ENCODE results near the gene PALB2.

The PALB2 gene

DNA sequence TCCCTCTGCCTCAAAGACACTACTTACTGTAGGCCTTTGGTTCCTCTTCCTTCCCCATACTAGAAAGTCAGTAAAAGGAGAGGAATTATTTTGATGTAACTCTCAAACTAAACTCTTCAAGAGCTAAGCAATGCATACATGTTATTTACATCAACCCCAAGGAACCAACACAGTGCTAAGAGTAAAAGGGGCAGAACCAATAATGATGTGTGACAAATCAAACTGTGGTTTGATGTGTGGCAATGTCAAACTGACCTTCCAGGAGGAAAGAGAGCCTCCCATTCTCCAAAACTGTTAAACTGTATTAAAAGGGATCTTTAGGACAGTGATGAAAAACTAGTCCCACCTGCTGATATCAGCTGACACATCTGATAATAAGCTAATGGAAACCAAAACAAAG lies 60.7 kb downstream of the PALB2 start:
- DNase-seq = no peak

DNA sequence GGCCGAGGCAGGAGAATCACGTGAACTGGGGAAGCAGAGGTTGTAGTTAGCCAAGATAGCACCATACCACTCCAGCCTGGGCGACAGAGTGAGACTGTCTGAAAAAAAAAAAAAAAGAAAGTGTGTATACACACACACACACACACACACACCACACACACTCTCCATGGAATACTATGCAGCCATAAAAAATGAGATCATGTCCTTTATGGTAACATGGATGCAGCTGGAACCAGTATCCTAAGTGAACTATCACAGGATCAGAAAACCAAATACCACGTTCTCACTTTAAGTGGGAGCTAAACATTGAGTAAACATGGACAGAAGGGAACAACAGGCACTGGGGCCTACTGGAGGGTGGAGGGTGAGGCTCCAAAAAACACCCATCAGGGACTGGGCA lies 61.7 kb downstream of the PALB2 start:
- no peak for DNase-seq

DNA sequence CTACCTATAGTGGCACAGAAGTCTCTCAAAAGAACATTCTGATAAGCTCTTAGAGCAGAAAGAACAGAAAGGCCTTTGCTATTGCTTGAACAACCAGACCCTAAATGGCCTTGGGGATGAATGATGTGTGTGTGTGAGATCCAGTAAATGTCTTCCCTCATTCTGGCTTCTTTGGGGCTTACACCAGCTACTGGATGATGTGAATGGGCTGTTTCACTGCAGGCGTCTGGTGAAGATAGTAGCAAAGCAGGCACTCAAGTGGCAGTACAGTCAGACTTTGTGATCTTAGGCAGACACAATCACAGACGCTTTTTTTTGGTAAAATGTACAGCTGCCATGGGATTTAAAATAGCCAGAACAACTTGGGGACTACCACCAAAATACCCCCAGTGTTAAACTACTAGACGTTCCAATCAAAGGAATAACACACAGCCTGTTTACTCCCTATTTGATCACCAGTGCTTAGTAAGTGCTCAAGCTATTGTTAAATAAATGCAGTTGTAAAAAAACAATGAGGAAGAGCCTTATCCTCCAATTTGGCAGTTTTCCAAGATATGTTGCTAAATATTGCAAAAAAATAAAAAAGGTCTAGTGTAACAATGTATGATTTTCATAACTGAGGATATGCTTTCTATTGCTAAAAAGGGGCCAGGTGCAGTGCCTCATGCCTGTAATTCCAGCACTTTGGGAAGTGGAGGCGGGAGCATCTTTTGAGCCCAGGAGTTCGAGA lies 62.8 kb downstream of the PALB2 start:
- no peak for DNase-seq

DNA sequence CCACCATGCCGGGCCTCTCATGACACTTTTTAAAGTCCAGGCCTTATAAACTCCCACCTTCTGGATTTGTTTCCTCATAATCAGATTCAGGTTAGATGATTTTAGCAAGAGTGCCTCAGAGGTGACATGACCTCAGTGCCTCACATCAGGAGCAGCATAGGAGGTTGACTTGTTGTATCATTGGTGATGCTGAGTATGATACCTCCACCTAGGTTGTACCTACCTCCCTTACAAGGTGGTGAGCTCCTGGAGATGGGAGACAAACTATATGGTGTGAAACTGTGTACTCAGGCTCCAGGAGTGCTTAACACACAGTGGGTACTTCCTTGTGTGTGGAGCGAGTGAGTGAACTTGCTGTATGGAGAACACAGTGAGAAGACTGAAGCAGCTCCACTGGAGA lies 63.6 kb downstream of the PALB2 start:
- no peak for DNase-seq

DNA sequence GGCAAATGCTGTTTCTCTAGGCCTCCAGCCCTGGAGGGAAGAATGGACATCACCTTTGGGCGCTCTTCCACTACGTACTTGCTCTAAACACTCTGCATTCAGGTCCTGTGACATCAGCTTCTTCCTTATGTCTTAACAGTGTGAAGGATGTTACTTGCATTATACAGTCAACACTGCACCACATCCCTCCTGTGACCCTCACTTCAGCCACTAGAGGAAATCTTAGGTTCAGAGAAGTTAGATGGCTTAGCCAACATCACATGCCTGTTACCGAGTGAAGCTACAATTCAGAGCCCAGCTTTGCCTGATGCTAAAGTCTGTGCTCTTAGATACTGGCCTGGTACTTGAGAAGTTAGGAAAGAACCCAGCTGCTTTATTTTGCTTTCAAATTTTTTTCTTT lies 65.3 kb downstream of the PALB2 start:
- no peak for DNase-seq

DNA sequence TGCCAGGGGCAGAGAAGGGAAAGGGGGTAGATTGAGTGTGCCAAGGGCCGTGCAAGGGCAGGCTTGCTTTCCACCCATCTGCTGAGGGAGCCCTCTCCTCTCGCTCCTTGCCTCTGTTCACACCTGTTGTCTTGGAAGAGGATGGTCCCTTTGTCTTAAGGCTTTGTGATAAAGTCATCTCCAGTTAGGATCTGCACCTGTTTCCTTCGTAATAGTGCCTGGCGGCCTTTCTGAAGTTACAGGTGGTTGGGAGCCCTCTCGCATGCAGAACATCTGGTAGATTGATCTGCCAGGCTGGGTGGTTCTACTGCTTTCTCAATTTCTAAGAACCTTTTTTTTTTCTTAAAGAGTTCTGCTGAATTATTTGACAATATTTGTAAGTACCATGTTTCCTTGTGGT lies 67.3 kb downstream of the PALB2 start:
- no peak for DNase-seq

DNA sequence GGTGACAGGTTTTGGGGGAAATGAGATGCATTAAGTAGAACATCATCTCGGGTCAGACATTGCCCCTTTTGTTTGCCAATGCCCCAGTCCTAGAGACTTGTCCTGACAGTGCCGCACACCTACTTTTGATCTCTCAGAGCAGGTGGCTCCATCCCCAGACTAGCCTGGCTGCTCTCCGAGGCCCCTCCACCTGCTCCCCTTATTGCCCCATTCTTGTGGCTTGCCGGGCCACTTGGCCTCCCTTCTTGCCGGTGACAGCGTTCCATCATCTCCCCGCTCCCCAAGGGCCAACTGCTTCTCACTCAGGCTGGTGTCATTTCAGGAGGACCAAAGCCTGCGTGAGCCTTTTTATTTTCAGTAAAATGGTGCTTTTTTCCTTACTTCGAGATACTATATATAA lies 68.7 kb downstream of the PALB2 start:
- no peak for DNase-seq

DNA sequence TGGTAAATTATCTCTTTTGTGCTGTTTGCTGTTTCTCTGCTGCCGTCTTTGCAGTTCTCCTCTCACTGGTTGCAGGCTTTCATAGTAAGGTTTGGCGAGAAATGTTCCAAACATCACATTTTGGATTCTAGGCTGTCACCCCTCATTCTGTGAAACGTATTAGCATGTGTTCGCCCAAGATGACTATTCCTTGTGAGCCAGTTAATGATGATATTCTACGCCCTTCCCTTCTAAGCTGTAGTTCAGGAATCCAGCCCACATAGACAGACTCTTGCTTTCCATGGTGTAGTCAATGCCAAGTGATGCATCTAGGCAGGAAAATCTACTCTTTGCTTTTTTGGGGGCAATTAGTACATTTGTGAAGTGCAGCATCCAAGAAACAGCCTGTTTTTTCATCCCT lies 69.2 kb downstream of the PALB2 start:
- no peak for DNase-seq

DNA sequence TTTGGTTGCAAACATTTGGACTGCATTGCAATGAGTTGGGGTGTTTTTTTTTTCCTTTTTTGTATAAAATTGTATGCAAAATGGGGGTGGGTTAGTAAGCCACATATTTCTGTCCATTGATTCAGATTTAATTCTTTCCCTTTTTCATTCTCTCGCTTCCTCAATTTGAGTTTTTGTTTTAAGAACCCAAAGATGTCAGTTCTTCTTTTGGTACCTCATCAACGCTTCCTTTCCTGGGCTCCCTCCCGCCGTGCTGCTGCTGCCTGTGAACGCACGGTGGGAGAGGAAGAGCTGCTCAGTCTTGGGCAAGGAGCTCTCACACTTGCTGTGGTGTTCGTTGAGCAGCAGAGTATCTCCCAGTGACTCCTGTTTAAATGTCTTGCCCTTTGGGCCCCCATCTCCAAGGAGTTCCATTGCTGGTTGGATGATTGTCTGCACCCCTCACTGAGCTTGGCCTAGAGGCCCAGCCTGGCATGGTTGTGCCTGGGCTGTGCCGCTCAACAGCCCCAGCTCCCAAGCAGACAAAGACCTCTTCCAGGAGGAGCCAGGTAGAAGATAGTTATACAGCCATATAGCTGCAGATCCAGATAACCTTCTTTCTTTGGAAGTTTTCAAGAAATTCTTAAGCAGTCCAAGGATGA lies 70.0 kb downstream of the PALB2 start:
- DNase-seq = no peak

DNA sequence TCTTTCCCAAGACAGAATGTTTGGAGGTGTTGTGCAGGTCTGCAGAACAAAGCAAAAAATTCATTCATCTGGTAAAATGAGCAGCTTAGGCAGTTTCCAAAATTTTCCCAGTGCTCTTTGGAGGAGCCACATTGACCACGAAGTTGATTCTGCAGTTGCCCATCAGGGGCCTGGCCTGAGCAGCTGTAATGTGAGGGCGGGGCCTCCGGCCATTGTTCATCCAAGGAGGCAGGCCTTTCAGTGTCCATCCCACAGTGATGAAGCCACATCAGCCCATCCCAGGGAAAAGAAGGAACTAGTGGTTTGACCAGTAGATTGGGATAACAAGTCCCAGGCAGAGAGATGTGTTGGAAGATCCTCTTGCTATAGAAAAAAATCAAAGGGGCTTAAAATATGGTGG lies 73.5 kb downstream of the PALB2 start:
- no peak for DNase-seq

DNA sequence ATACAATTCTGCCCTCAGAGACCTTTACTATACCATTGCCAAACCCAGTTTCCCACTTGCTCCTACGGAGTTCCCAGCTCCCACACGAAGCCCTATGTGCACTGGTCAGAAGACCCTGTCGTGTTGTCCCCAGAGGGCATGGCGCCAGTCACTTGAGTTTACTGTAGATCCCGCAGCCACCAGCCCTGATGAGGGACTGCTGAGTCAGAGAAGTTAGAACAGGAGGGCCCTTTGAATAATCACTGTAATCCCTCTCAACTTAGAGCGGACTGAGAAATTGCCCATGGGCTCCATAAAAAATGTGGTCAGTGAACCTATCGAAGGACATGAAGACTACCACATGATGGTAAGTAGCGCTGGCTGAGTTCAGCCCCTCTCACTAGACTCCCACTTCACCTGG lies 74.4 kb downstream of the PALB2 start:
- DNase-seq = no peak

DNA sequence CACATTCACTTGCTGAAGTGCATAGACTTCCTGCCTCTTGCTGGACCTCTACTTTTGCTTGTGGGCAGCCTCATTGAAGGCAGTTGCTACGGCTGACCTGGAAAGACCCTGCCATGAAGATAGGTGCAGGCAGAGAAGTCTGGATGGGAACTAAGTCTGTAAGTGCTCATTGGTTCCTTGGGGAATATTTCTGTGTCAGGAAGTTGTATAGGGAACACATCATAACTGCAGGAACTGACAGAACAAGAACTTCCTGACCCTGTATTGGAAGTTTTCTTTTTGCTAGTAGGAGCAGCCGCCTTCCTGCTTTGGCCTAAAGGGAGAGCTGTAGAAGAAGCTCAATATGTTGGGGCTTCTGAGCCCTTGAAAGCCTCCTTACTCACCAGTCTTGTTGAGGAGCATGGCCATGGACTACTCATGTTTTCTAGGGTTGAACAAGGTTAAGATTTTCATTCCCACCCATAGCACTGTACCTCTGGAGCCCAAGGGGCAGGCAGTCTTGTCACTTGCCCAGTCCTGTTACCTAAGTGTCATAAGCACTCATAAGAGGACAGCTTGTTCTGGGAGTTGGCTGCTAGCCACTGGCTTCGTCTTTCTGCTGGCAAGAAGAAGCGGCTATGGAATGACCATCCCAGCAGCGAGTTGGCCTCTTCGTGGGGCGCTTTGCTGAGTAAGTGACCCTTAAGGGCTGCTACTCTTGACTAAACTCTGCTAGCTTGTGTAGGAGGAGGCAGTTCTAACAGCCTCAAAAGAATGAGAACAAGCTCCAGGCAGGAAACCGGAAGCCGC lies 76.3 kb downstream of the PALB2 start:
- no peak for DNase-seq

DNA sequence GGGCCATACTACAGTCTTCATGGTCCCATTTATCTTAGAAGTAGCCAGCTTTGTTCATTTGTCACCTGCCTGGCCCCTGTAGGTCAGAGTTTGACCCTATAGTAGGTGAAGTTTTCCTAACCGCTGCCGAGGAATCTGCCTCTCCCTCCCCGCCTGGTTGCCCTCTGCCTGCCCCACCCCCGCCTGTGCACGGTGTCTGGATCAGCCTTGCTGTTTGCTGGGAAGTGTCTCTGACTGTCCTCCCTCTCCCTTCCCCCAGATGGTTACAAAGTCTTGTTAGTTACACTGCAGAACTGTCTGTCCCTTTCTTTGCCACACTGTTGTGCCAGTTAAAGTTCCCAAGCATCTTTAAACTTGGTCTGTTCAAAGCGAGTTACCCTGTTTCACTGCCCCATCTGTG lies 77.9 kb downstream of the PALB2 start:
- DNase-seq = no peak

DNA sequence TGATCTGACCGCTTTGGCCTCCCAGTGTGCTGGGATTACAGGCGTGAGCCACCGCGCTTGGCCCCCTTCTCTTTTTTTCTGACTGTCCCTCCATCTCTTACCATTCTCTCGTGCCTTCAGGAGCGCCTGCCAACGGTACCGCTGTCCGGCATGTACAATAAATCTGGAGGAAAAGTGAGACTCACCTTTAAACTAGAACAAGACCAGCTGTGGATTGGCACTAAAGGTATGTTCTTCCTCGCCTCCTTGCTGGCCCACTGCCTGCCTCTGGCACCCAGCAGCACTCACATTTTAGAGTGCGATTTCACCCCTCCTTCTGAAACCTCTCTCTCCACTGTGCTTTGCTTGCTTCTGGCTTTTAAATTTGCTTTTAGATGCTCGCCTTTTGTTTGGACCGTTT lies 78.6 kb downstream of the PALB2 start:
- no peak for DNase-seq

DNA sequence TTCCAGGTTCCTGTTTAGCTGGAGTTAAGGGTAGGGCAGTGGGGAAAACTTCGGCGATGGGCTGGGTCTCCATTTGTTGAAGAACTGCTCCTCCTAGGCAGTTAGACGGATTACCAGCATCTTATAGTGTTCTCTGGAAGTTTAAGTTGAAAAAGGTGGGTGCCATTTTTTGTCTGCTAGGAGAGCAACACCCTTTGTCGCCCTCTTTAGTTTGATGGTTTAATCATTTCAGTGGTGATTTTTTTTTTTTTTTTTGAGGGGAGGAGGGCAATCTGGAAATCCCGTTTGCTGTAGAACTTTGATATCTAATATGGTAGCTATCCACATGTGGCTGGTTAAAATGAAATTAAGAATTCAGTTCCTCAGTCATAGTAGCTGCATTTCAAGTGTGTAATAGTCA lies 79.5 kb downstream of the PALB2 start:
- DNase-seq = no peak

DNA sequence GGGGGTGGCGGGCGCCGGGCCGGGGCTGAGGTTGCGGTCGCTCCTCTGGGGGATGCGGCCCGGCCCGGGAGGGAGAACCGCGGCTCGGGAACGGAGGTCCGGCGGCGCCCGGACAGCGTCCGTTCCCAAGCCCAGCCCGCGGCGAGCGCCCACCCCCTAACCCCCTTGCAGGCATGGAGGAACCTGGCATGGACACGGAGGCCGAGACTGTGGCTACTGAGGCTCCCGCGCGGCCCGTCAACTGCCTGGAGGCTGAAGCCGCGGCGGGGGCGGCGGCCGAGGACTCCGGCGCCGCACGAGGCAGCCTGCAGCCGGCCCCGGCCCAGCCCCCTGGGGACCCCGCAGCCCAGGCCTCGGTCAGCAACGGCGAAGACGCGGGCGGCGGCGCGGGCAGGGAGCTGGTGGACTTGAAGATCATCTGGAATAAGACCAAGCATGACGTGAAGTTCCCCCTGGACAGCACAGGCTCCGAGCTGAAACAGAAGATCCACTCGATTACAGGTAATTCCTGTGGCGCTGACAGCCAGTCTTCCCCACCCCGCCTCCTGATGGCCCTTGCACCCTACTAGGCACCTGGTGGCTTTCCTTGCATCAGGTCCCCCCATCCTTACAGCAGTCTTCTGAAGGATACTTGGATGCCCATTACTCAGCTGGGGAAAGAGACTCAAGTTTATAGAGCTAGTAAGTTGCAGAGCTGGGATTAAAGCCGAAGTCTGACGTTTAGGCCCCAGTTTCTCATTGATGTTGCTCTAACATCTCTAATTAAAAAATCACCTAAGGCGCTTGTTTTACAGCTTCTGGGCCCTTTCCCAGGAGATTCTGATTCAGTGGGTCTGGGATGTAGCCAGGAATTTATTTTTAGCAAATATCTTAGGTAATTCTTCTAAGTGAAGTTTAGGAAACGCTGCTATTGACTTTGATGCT lies 83.1 kb downstream of the PALB2 start:
- DNase-seq = no peak

DNA sequence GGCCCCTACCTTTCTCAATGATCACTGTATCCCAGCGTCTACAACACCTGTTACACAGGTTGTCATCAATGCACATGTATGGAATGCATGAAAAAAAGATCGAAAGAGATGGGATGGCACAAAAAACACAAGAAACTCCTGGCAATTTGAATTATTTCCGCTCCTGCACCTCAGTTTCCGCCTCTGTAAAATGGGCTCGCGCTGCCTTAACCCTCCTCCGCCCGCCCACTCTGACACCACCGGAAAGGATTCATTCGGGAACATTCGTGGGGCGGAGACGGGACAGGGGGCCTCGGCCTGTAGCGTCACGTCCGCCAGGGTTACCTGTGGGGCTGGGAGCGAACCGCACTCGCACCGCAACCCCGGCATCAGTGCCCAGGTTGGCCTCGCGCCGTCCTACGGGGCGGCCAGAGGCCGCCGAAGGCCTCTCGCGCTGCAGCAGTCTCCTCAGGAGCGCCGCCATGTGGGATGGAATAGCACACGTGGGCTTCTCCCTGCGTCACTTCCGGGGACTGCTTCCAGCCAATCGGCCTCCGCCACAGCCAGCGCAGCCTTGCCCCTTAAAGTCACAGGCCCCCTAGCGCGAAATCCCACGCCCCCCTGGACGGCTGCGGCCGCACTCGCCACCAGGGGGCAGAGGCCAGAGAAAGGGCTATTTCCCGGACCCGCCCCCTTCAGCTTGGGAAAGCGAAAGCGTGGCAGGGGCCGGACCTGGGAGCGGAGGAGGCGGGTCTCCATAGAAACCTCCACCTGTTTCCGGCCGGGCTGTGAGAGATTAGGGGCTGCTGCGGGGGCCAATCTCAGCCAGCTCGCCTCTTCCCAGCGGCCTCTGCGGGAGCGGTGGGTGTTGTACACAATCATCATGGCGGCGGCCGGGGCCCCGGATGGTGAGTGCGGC lies 84.0 kb downstream of the PALB2 start, which contains the start of the genes EARS2 and UBFD1:
TSS of gene EARS2 (minus strand) at position 470 of the 898 bp plus-strand sequence. CDS start at position 463, 7 bp downstream.
TSS of gene UBFD1 (plus strand) at position 847 of the 898 bp plus-strand sequence. CDS start at position 863, 16 bp downstream.
- peak; percentile 95 for DNase-seq

DNA sequence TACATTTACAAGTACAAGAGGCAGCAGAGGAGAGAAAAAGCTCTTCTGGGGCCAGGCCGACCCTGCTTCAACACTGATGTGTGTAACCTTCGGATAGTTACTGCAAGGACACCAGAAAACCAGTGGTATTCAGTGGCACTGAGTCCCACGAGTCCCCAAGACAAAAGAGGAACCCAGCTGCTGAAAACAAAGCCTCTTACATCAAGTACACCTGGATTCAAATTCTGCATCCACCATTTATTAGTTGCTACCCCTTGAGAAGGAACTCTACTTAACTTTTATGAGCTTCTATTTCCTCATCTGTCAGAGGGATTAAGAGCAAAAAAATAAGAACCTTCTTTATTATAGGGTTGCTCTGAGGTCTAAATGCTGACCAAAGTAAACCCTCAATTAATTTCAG lies 86.6 kb downstream of the PALB2 start:
- no peak for DNase-seq
